Suprapubic skin (tissue), 4 donors: Measurements from ENCODE around the gene SDHB.

Source experiments
- POLR2A ChIP-seq, 2 donors: fragments of 450-650 bp; IDR thresholded peaks; one replicate each; pipeline ENCODE4 v1.6.1; 2017; ENCODE audit warnings: antibody characterized with exemption in 2 of 2, mild to moderate bottlenecking in 2 of 2, moderate library complexity in 2 of 2
- POLR2AphosphoS5 ChIP-seq, 3 donors: sonication (generic); formaldehyde crosslinking; IDR thresholded peaks; one replicate each; pipeline ENCODE4 v1.6.1; 2017; ENCODE audit warnings: antibody characterized with exemption in 3 of 3
- TF ChIP-seq, protein P1 (sequence below), 2 donors: fragments of 200-600 bp in 1 of 2; fragments of 450-650 bp in 1 of 2; sonication (generic) in 1 of 2; IDR thresholded peaks; one replicate each; pipeline ENCODE4 v1.5.1; 2016 to 2019; ENCODE audit warnings: antibody characterized with exemption in 2 of 2, mild to moderate bottlenecking in 1 of 2, moderate library complexity in 1 of 2

DNA sequence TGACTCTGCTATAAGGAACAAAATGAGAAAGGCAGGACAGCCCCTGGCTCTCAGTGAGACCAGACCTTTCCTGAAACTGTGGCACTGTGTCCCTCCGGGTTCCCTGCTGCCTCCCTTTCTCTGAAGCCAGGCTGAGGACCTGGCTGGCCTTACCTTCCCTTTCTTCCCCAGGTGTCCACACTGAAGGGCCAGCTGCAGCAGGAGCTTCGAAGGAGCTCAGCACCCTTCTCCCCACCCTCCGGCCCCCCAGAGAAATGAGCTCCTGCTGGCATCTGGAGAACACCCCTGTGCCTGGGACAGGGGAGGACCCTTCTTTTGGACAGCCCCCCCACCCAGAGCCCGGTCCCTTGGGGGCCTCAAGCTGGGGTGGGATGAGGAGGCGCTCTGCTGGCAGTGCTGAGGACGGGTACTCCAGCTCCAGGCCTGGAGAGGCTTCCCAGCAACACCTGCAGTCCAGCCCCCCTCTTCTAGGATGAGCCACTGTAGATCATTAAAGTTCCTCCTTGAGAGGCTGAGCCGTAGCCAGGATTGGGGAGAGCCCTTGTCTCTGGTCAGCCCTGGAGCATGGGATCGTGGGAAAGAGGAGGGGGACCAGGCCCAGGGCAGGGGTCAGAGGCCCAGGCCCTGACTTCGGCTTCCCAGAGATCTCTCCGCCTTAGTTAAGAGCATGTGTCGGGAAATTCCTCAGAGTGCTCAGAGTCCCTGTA lies 81.5 kb downstream of the SDHB start:
- TF ChIP-seq, protein P1, sequence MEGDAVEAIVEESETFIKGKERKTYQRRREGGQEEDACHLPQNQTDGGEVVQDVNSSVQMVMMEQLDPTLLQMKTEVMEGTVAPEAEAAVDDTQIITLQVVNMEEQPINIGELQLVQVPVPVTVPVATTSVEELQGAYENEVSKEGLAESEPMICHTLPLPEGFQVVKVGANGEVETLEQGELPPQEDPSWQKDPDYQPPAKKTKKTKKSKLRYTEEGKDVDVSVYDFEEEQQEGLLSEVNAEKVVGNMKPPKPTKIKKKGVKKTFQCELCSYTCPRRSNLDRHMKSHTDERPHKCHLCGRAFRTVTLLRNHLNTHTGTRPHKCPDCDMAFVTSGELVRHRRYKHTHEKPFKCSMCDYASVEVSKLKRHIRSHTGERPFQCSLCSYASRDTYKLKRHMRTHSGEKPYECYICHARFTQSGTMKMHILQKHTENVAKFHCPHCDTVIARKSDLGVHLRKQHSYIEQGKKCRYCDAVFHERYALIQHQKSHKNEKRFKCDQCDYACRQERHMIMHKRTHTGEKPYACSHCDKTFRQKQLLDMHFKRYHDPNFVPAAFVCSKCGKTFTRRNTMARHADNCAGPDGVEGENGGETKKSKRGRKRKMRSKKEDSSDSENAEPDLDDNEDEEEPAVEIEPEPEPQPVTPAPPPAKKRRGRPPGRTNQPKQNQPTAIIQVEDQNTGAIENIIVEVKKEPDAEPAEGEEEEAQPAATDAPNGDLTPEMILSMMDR (IDR thresholded peaks at IDR 0.05), result no peak
- TF ChIP-seq POLR2AphosphoS5 (IDR thresholded peaks at IDR 0.05) (no peak), POLR2A (IDR thresholded peaks at IDR 0.05) (no peak)
